ENCODE measurements around the gene SUGCT.

DNA sequence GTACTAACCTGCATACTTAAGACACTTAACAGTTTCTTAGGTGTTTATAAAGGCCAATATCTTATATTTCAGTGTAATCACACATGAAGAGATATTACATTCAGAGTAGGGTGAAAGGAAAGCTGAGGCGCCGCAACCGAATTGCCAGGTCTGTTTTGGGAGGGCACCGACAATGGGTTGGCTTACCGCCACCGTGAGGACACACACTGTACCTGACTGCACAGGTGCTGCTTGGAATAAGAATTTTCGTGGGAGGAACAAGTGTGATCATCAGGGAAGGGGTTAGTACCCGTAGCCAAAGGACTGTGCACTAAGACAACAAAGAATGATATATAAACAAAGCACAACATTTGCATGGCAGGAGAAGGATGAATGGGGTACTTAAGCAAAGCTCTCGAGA, 591.8 kb downstream of the SUGCT start:
- TF ChIP-seq, protein P1, sequence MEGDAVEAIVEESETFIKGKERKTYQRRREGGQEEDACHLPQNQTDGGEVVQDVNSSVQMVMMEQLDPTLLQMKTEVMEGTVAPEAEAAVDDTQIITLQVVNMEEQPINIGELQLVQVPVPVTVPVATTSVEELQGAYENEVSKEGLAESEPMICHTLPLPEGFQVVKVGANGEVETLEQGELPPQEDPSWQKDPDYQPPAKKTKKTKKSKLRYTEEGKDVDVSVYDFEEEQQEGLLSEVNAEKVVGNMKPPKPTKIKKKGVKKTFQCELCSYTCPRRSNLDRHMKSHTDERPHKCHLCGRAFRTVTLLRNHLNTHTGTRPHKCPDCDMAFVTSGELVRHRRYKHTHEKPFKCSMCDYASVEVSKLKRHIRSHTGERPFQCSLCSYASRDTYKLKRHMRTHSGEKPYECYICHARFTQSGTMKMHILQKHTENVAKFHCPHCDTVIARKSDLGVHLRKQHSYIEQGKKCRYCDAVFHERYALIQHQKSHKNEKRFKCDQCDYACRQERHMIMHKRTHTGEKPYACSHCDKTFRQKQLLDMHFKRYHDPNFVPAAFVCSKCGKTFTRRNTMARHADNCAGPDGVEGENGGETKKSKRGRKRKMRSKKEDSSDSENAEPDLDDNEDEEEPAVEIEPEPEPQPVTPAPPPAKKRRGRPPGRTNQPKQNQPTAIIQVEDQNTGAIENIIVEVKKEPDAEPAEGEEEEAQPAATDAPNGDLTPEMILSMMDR (conservative IDR thresholded peaks at IDR 0.05; ENCODE audit: low read length): no peak
- no peak for TF ChIP-seq EZH2phosphoT487 (IDR thresholded peaks at IDR 0.05; ENCODE audit: borderline replicate concordance, low read depth, low read length)

Data from OCI-LY7 (cell line).